ENCODE results near the gene ARID1B.

Gene ARID1B

GRCh38 chr6:156914181-156914580, 137.0 kb downstream of the ARID1B start:
- H3K4me1 ChIP-seq (ENCODE audit: control insufficient read depth, insufficient read depth, low read length): no peaks in the 10 kb centered on the region
- H3K9ac ChIP-seq (ENCODE audit: low read length): no peak overlapping the region
- no peaks in the 10 kb centered on the region for H3K27me3 ChIP-seq (ENCODE audit: control insufficient read depth, insufficient read depth, low read length)
- no peak overlapping the region for H3K4me3 ChIP-seq (ENCODE audit: low read length)
- no peaks in the 10 kb centered on the region for H3K9me3 ChIP-seq (ENCODE audit: control insufficient read depth, low read length)
- no peaks in the 10 kb centered on the region for H3K36me3 ChIP-seq (ENCODE audit: control insufficient read depth, insufficient read depth, low read length)

DNA sequence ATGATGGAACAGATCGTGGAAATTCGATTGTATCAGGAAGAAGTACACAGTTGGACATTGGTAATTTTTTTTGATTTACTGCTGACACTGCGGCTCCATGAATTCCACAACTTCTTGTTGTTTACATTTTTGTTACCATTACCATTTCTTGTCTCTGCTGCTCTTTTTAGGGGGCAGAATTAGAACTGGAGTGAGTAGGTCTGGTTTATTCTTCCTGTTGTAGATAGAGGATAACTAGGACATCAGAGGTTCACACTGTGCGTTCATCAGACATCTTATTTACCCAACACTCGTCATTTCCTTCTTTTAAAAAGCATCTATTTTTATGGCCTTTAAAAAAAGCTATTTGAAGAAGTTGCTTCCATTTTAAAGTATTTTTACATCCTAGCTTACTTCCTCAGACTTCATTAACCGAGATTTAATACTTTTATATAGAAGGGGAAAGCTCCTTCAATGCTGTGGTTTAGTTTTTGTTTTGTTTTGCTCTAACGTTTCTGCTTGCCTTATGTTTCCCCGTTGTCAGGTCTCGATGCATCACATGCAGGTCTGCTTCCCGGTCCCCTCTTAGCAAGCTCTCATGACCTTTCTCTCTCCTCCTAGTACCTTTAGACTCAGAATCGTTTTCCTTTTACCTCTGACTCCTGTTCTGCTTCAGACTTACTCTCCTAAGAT, 139.1 kb downstream of the ARID1B start:
- no peak overlapping the region for H3K9ac ChIP-seq (ENCODE audit: low read length)
- H3K36me3 ChIP-seq (ENCODE audit: control insufficient read depth, insufficient read depth, low read length): no peaks in the 10 kb centered on the region
- H3K4me1 ChIP-seq (ENCODE audit: control insufficient read depth, insufficient read depth, low read length): no peaks in the 10 kb centered on the region
- H3K4me3 ChIP-seq (ENCODE audit: low read length): no peak overlapping the region
- H3K9me3 ChIP-seq (ENCODE audit: control insufficient read depth, low read length): no peaks in the 10 kb centered on the region
- H3K27me3 ChIP-seq (ENCODE audit: control insufficient read depth, insufficient read depth, low read length): no peaks in the 10 kb centered on the region

- H3K9ac ChIP-seq (ENCODE audit: low read length): no peak overlapping the region
- no peaks in the 10 kb centered on the region for H3K9me3 ChIP-seq (ENCODE audit: control insufficient read depth, low read length)
- H3K4me1 ChIP-seq (ENCODE audit: control insufficient read depth, insufficient read depth, low read length): no peaks in the 10 kb centered on the region
- no peak overlapping the region for H3K4me3 ChIP-seq (ENCODE audit: low read length)
- no peaks in the 10 kb centered on the region for H3K36me3 ChIP-seq (ENCODE audit: control insufficient read depth, insufficient read depth, low read length)
- no peaks in the 10 kb centered on the region for H3K27me3 ChIP-seq (ENCODE audit: control insufficient read depth, insufficient read depth, low read length)
Measured at GRCh38 chr6:156917213-156917612, 140.0 kb downstream of the ARID1B start.

GRCh38 chr6:156918647-156919046, 141.5 kb downstream of the ARID1B start:
- Histone ChIP-seq H3K9ac (ENCODE audit: low read length) (no peak overlapping the region), H3K4me3 (ENCODE audit: low read length) (no peak overlapping the region), H3K27me3 (ENCODE audit: control insufficient read depth, insufficient read depth, low read length) (no peaks in the 10 kb centered on the region), H3K36me3 (ENCODE audit: control insufficient read depth, insufficient read depth, low read length) (no peaks in the 10 kb centered on the region), H3K4me1 (ENCODE audit: control insufficient read depth, insufficient read depth, low read length) (no peaks in the 10 kb centered on the region), H3K9me3 (ENCODE audit: control insufficient read depth, low read length) (no peaks in the 10 kb centered on the region)

- no peaks in the 10 kb centered on the region for H3K9me3 ChIP-seq (ENCODE audit: control insufficient read depth, low read length)
- no peaks in the 10 kb centered on the region for H3K27me3 ChIP-seq (ENCODE audit: control insufficient read depth, insufficient read depth, low read length)
- no peak overlapping the region for H3K4me3 ChIP-seq (ENCODE audit: low read length)
- H3K36me3 ChIP-seq (ENCODE audit: control insufficient read depth, insufficient read depth, low read length): no peaks in the 10 kb centered on the region
- H3K9ac ChIP-seq (ENCODE audit: low read length): no peak overlapping the region
- H3K4me1 ChIP-seq (ENCODE audit: control insufficient read depth, insufficient read depth, low read length): no peaks in the 10 kb centered on the region
Measured at GRCh38 chr6:156919370-156919769, 142.2 kb downstream of the ARID1B start.

GRCh38 chr6:156919814-156920369, 142.7 kb downstream of the ARID1B start:
- no peaks in the 10 kb centered on the region for H3K27me3 ChIP-seq (ENCODE audit: control insufficient read depth, insufficient read depth, low read length)
- no peak overlapping the region for H3K4me3 ChIP-seq (ENCODE audit: low read length)
- H3K4me1 ChIP-seq (ENCODE audit: control insufficient read depth, insufficient read depth, low read length): no peaks in the 10 kb centered on the region

GRCh38 chr6:156924246-156924645, 147.1 kb downstream of the ARID1B start:
- H3K9ac ChIP-seq (ENCODE audit: low read length): no peak overlapping the region
- H3K27me3 ChIP-seq (ENCODE audit: control insufficient read depth, insufficient read depth, low read length): no peaks in the 10 kb centered on the region
- H3K9me3 ChIP-seq (ENCODE audit: control insufficient read depth, low read length): no peaks in the 10 kb centered on the region
- no peak overlapping the region for H3K4me3 ChIP-seq (ENCODE audit: low read length)
- H3K4me1 ChIP-seq (ENCODE audit: control insufficient read depth, insufficient read depth, low read length): peaks cover 10% of the 10 kb centered on the region
- no peaks in the 10 kb centered on the region for H3K36me3 ChIP-seq (ENCODE audit: control insufficient read depth, insufficient read depth, low read length)

More at GRCh38 chr6:156919814-156920369, 142.7 kb downstream of the ARID1B start:
- Histone ChIP-seq H3K36me3 (ENCODE audit: control insufficient read depth, insufficient read depth, low read length) (no peaks in the 10 kb centered on the region), H3K9ac (ENCODE audit: low read length) (no peak overlapping the region), H3K9me3 (ENCODE audit: control insufficient read depth, low read length) (no peaks in the 10 kb centered on the region)

DNA sequence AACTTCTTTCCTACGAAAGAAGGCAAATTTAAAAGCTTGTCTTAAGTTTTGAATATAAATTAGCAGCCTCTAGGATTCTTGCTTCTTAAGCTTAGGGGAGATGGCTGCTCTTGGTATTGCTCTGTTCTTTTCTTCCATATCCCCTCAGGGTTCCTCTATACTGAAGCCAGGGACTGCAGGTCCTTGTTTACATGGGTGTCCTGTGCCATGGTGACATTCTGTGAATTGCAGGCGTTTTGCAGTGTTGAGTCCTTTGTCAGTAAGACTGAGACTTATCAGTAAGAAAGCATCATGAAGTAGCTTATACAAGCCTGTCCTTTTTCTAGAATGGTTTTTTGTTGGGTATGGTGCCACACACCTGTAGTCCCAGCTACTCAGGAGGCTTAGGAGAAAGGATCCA, 147.8 kb downstream of the ARID1B start:
- Histone ChIP-seq H3K9ac (ENCODE audit: low read length) (no peak overlapping the region), H3K4me1 (ENCODE audit: control insufficient read depth, insufficient read depth, low read length) (peaks cover 10% of the 10 kb centered on the region), H3K4me3 (ENCODE audit: low read length) (no peak overlapping the region), H3K9me3 (ENCODE audit: control insufficient read depth, low read length) (no peaks in the 10 kb centered on the region), H3K36me3 (ENCODE audit: control insufficient read depth, insufficient read depth, low read length) (no peaks in the 10 kb centered on the region), H3K27me3 (ENCODE audit: control insufficient read depth, insufficient read depth, low read length) (no peaks in the 10 kb centered on the region)

DNA sequence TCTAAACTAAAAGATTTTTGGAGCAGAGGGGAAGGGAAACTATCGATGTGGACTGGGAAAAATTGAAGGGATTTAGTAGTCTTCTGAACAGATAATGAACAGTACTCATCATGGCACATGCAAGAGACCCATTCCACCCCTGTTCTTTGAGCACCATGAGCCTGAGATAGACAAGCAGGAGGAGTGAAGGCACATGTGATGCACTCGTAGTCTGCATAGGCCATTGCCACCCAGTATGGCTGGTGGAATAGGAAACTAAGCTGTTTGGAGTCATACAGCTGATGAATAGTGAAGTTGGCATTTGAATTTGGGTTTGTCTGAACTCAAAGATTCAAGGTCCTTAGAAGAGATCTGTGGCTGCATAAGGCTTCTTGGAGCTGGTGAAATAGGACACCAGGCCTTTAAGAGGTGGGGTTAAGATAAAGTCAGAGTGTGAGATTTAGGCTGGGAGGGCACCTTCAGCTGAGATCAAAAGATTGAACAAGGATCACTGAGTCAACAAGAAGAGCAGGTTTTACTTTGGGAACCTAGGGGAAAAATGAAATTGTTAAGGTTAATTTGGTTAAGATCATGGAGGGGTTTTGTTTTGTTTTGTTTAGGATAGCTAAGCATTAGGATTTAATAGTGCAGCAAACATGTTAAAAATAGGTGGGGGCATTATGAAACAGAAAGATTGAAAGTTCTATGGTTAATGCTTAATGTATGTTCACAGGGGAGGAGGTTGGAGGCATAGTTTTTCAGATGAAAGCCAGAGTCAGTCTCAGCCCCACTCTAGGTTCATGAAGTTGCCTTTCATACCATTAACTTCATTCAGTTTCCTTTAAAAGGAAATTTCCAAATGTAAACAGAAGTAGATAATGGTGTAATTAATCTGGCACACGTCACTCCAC, 148.8 kb downstream of the ARID1B start:
- no peaks in the 10 kb centered on the region for H3K27me3 ChIP-seq (ENCODE audit: control insufficient read depth, insufficient read depth, low read length)
- no peak overlapping the region for H3K9ac ChIP-seq (ENCODE audit: low read length)
- no peaks in the 10 kb centered on the region for H3K36me3 ChIP-seq (ENCODE audit: control insufficient read depth, insufficient read depth, low read length)
- no peaks in the 10 kb centered on the region for H3K9me3 ChIP-seq (ENCODE audit: control insufficient read depth, low read length)
- peaks cover 10% of the 10 kb centered on the region for H3K4me1 ChIP-seq (ENCODE audit: control insufficient read depth, insufficient read depth, low read length)
- H3K4me3 ChIP-seq (ENCODE audit: low read length): no peak overlapping the region

GRCh38 chr6:156928126-156928525, 150.9 kb downstream of the ARID1B start:
- H3K9ac ChIP-seq (ENCODE audit: low read length): no peak overlapping the region
- H3K4me3 ChIP-seq (ENCODE audit: low read length): no peak overlapping the region
- H3K4me1 ChIP-seq (ENCODE audit: control insufficient read depth, insufficient read depth, low read length): peaks cover 10% of the 10 kb centered on the region
- H3K9me3 ChIP-seq (ENCODE audit: control insufficient read depth, low read length): no peaks in the 10 kb centered on the region
- no peaks in the 10 kb centered on the region for H3K36me3 ChIP-seq (ENCODE audit: control insufficient read depth, insufficient read depth, low read length)
- H3K27me3 ChIP-seq (ENCODE audit: control insufficient read depth, insufficient read depth, low read length): no peaks in the 10 kb centered on the region

DNA sequence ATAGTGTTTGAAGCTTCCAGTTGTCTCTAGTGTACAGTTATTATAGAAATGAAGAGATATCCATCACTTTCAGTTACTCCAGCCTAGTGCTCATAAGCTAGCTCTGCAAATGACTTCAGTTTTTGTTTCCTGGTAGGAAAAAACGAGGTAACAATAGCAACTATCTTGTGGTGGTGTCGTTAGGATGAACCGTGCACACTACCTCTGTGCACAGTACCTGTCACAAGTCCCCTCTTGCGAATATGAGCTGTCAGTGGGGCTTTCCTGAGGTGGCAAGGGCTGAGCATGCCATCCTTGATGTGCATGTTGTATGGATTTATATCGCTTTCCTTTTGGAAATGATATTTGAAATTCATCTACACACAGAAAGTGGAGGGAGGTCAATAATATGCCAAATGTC, 151.8 kb downstream of the ARID1B start:
- Histone ChIP-seq H3K9ac (ENCODE audit: low read length) (no peak overlapping the region), H3K27me3 (ENCODE audit: control insufficient read depth, insufficient read depth, low read length) (no peaks in the 10 kb centered on the region), H3K4me3 (ENCODE audit: low read length) (no peak overlapping the region), H3K4me1 (ENCODE audit: control insufficient read depth, insufficient read depth, low read length) (peaks cover 18% of the 10 kb centered on the region), H3K36me3 (ENCODE audit: control insufficient read depth, insufficient read depth, low read length) (no peaks in the 10 kb centered on the region), H3K9me3 (ENCODE audit: control insufficient read depth, low read length) (no peaks in the 10 kb centered on the region)

- Histone ChIP-seq H3K27me3 (ENCODE audit: control insufficient read depth, insufficient read depth, low read length) (no peaks in the 10 kb centered on the region), H3K4me3 (ENCODE audit: low read length) (no peak overlapping the region), H3K4me1 (ENCODE audit: control insufficient read depth, insufficient read depth, low read length) (peaks cover 17% of the 10 kb centered on the region), H3K9me3 (ENCODE audit: control insufficient read depth, low read length) (no peaks in the 10 kb centered on the region), H3K36me3 (ENCODE audit: control insufficient read depth, insufficient read depth, low read length) (no peaks in the 10 kb centered on the region), H3K9ac (ENCODE audit: low read length) (no peak overlapping the region)
Measured at GRCh38 chr6:156931283-156931682, 154.1 kb downstream of the ARID1B start.

Measured in mucosa of stomach (tissue), 1 donor.